HL-60 (cell line): ENCODE data around the gene PASK.

ENCODE experiments used
- GABPA ChIP-seq: IDR thresholded peaks from 2 replicates; pipeline ENCODE4 v1.6.1; 2012; ENCODE audit warnings: low read depth
- TF ChIP-seq, protein P1 (sequence below): IDR thresholded peaks from 2 replicates; pipeline ENCODE4 v1.6.1; 2012; ENCODE audit warnings: low read depth; ENCODE audit not compliant: insufficient replicate concordance
- TF ChIP-seq, protein P2 (sequence below): IDR thresholded peaks from one replicate; pipeline ENCODE4 v1.5.1; 2011; ENCODE audit warnings: low read length, control low read depth, inconsistent platforms; ENCODE audit not compliant: insufficient read depth

- TF ChIP-seq, protein P1, sequence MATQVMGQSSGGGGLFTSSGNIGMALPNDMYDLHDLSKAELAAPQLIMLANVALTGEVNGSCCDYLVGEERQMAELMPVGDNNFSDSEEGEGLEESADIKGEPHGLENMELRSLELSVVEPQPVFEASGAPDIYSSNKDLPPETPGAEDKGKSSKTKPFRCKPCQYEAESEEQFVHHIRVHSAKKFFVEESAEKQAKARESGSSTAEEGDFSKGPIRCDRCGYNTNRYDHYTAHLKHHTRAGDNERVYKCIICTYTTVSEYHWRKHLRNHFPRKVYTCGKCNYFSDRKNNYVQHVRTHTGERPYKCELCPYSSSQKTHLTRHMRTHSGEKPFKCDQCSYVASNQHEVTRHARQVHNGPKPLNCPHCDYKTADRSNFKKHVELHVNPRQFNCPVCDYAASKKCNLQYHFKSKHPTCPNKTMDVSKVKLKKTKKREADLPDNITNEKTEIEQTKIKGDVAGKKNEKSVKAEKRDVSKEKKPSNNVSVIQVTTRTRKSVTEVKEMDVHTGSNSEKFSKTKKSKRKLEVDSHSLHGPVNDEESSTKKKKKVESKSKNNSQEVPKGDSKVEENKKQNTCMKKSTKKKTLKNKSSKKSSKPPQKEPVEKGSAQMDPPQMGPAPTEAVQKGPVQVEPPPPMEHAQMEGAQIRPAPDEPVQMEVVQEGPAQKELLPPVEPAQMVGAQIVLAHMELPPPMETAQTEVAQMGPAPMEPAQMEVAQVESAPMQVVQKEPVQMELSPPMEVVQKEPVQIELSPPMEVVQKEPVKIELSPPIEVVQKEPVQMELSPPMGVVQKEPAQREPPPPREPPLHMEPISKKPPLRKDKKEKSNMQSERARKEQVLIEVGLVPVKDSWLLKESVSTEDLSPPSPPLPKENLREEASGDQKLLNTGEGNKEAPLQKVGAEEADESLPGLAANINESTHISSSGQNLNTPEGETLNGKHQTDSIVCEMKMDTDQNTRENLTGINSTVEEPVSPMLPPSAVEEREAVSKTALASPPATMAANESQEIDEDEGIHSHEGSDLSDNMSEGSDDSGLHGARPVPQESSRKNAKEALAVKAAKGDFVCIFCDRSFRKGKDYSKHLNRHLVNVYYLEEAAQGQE: no peak
- TF ChIP-seq, protein P2, sequence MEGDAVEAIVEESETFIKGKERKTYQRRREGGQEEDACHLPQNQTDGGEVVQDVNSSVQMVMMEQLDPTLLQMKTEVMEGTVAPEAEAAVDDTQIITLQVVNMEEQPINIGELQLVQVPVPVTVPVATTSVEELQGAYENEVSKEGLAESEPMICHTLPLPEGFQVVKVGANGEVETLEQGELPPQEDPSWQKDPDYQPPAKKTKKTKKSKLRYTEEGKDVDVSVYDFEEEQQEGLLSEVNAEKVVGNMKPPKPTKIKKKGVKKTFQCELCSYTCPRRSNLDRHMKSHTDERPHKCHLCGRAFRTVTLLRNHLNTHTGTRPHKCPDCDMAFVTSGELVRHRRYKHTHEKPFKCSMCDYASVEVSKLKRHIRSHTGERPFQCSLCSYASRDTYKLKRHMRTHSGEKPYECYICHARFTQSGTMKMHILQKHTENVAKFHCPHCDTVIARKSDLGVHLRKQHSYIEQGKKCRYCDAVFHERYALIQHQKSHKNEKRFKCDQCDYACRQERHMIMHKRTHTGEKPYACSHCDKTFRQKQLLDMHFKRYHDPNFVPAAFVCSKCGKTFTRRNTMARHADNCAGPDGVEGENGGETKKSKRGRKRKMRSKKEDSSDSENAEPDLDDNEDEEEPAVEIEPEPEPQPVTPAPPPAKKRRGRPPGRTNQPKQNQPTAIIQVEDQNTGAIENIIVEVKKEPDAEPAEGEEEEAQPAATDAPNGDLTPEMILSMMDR: no peak
- no peak for TF ChIP-seq GABPA
These were observed 31.2 kb upstream of the PASK start for GRCh38 chr2:241180495-241180894.
